Measurements from ENCODE around the gene NOXO1. TPM values are rescaled to one million over a fixed set of nuclear protein-coding genes. Genes with fewer than 3 reads are reported as not detected.

NOXO1 gene
- polyA plus RNA-seq, 1 donor (not counting 4 experiments of a cell fraction or from before 2014, with no cell fraction given): 0.38 TPM

DNA sequence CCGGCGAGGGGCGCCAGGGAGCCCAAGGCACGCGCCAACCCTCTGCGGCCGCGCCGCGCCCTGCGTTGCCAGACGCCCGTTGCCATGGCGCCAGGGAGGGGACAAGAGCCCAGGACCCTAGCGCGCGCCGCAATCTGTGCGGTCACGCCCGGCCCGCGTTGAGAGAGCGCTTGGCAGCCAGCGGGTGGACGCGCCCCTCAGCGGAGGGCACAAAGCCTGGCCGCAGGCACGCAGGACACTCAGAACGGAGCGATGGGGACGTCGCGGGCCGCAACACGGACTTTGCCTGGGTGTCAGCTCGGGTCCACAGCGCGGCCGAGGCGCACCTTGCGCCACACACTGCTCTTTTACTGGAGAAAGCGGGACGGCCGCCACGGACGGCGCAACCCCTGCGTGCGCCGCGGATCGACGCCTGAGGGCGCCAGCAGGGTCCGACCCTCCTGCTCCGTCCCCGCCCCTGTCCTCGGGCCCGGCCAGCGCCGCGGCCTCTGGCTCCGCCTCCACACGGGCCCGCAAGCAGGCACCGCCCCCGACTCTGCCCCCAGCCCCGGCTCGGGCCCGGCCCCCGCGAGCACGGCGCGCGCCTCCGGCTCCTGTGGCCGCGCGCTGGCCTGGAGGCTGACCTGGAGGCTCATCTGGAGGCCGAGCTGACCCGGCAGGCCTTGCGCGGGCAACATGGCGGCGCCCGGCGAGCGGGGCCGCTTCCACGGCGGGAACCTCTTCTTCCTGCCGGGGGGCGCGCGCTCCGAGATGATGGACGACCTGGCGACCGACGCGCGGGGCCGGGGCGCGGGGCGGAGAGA lies 2.5 kb upstream of the NOXO1 start, which contains the start of gene GFER:
Gene GFER, plus strand, starts transcription at position 650 of the 803 bp plus-strand sequence. Its CDS starts 26 bp downstream, at position 676.
- Histone ChIP-seq H3K36me3 (ENCODE audit: control insufficient read depth in 2 of 2, extremely low read depth in 1 of 2, insufficient read depth in 2 of 2, low read length in 2 of 2) (peaks cover 7 to 14% of the 10 kb centered on the region in 2 experiments), H3K4me1 (ENCODE audit: control insufficient read depth, extremely low read depth, insufficient read depth, low read length) (peaks cover 37% of the 10 kb centered on the region), H2AFZ (ENCODE audit: control insufficient read depth, low read length) (peak within 1 kb of the TSS; percentile 56), H3K9me1 (ENCODE audit: control insufficient read depth, extremely low read depth, insufficient read depth, low read length) (peaks cover 2% of the 10 kb centered on the region), H3K9ac (ENCODE audit: control insufficient read depth, extremely low read depth, insufficient read depth, low read length) (peak within 1 kb of the TSS; percentile 72), H3K9me3 (ENCODE audit: control insufficient read depth, low read depth, low read length) (no peaks in the 10 kb centered on the region), H4K20me1 (ENCODE audit: control insufficient read depth, extremely low read depth, insufficient read depth, low read length) (no peaks in the 10 kb centered on the region), H3K27ac (ENCODE audit: control insufficient read depth, insufficient read depth, low read length) (peak within 1 kb of the TSS; percentile 8), H3K27me3 (ENCODE audit: control insufficient read depth, extremely low read depth, insufficient read depth, low read length) (peaks cover 38% of the 10 kb centered on the region), H3K4me2 (ENCODE audit: control insufficient read depth, extremely low read depth, insufficient read depth, low read depth, low read length) (peak within 1 kb of the TSS; percentile 92), H3K79me2 (ENCODE audit: control insufficient read depth, insufficient read depth, low read length) (peaks cover 2% of the 10 kb centered on the region), H3K4me3 (ENCODE audit: control insufficient read depth in 2 of 3, extremely low read depth in 1 of 3, insufficient read depth in 2 of 3, low read depth in 1 of 3, low read length in 3 of 3) (peak within 1 kb of the TSS; percentile 59 to 90 (median 81))
- TF ChIP-seq, protein P1, sequence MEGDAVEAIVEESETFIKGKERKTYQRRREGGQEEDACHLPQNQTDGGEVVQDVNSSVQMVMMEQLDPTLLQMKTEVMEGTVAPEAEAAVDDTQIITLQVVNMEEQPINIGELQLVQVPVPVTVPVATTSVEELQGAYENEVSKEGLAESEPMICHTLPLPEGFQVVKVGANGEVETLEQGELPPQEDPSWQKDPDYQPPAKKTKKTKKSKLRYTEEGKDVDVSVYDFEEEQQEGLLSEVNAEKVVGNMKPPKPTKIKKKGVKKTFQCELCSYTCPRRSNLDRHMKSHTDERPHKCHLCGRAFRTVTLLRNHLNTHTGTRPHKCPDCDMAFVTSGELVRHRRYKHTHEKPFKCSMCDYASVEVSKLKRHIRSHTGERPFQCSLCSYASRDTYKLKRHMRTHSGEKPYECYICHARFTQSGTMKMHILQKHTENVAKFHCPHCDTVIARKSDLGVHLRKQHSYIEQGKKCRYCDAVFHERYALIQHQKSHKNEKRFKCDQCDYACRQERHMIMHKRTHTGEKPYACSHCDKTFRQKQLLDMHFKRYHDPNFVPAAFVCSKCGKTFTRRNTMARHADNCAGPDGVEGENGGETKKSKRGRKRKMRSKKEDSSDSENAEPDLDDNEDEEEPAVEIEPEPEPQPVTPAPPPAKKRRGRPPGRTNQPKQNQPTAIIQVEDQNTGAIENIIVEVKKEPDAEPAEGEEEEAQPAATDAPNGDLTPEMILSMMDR (optimal IDR thresholded peaks at IDR 0.05 in 1 of 3, IDR thresholded peaks at IDR 0.05 in 1 of 3, conservative IDR thresholded peaks at IDR 0.05 in 1 of 3; ENCODE audit: extremely low read depth in 1 of 3, insufficient read depth in 2 of 3, low read length in 3 of 3): peak in 2 of 3 experiments; percentile 1 to 66
- no peak for TF ChIP-seq EZH2 (IDR thresholded peaks at IDR 0.05; ENCODE audit: low read length)
- dilution Hi-C loops (cut with MboI; ENCODE audit: extremely low pct_ligation_motif_present, low sequenced_read_pairs): no loop called here
- no peak for DNase-seq (ENCODE audit: low read depth, low spot score)
- no peak for FAIRE-seq

DNA sequence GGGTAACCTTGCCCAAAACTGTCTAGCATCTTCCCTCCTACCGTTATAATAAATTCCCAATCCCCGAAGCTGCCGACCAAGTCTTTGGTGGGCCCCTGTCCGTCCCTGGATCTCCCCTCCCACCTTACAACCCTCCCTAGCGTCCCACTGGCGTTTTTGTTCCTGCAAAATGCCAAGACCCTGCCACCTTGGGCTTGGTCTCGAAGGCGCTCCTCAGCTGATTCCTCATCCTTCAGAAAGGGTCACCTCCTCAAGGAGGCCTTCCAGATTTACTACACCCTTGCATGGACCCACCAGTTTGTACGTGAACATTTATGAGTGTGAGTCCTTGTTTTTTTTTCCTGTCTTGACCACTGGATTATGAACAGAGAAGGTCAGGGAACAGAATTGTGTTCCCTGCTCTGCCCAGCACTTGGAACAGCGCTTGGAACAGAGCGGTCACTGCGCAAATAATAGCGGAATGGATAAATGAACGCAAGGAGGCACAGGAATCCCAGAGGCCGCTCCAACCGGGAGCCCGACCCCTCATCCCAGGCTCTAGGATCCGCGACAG lies 1.8 kb upstream of the NOXO1 start:
- H3K4me3 ChIP-seq (ENCODE audit: control insufficient read depth in 2 of 3, extremely low read depth in 1 of 3, insufficient read depth in 2 of 3, low read depth in 1 of 3, low read length in 3 of 3): no peak overlapping the region
- no peaks in the 10 kb centered on the region for H4K20me1 ChIP-seq (ENCODE audit: control insufficient read depth, extremely low read depth, insufficient read depth, low read length)
- peaks cover 34% of the 10 kb centered on the region for H3K27me3 ChIP-seq (ENCODE audit: control insufficient read depth, extremely low read depth, insufficient read depth, low read length)
- peaks cover 2% of the 10 kb centered on the region for H3K79me2 ChIP-seq (ENCODE audit: control insufficient read depth, insufficient read depth, low read length)
- dilution Hi-C loops (cut with MboI; ENCODE audit: extremely low pct_ligation_motif_present, low sequenced_read_pairs): no loop called here
- H3K9ac ChIP-seq (ENCODE audit: control insufficient read depth, extremely low read depth, insufficient read depth, low read length): no peak overlapping the region
- no peaks in the 10 kb centered on the region for H3K9me3 ChIP-seq (ENCODE audit: control insufficient read depth, low read depth, low read length)
- no peak for TF ChIP-seq EZH2 (IDR thresholded peaks at IDR 0.05; ENCODE audit: low read length)
- TF ChIP-seq, protein P1 (optimal IDR thresholded peaks at IDR 0.05 in 1 of 3, IDR thresholded peaks at IDR 0.05 in 1 of 3, conservative IDR thresholded peaks at IDR 0.05 in 1 of 3; ENCODE audit: extremely low read depth in 1 of 3, insufficient read depth in 2 of 3, low read length in 3 of 3): no peak
- no peak for FAIRE-seq
- peaks cover 7 to 21% of the 10 kb centered on the region in 2 experiments for H3K36me3 ChIP-seq (ENCODE audit: control insufficient read depth in 2 of 2, extremely low read depth in 1 of 2, insufficient read depth in 2 of 2, low read length in 2 of 2)
- no peak overlapping the region for H3K27ac ChIP-seq (ENCODE audit: control insufficient read depth, insufficient read depth, low read length)
- H3K9me1 ChIP-seq (ENCODE audit: control insufficient read depth, extremely low read depth, insufficient read depth, low read length): peaks cover 2% of the 10 kb centered on the region
- H3K4me1 ChIP-seq (ENCODE audit: control insufficient read depth, extremely low read depth, insufficient read depth, low read length): peaks cover 38% of the 10 kb centered on the region
- no peak for DNase-seq (ENCODE audit: low read depth, low spot score)
- no peak overlapping the region for H2AFZ ChIP-seq (ENCODE audit: control insufficient read depth, low read length)
- H3K4me2 ChIP-seq (ENCODE audit: control insufficient read depth, extremely low read depth, insufficient read depth, low read depth, low read length): peak overlapping the region; percentile 92

All from keratinocyte (primary cell).